Measurements from ENCODE around the gene COX4I2. TPM values are rescaled to one million over a fixed set of nuclear protein-coding genes. Genes with fewer than 3 reads are reported as not detected.

The COX4I2 gene
- total and polyA plus RNA-seq, 4 donors, result 0.35 to 0.81 (median 0.59) TPM; not detected in 1

DNA sequence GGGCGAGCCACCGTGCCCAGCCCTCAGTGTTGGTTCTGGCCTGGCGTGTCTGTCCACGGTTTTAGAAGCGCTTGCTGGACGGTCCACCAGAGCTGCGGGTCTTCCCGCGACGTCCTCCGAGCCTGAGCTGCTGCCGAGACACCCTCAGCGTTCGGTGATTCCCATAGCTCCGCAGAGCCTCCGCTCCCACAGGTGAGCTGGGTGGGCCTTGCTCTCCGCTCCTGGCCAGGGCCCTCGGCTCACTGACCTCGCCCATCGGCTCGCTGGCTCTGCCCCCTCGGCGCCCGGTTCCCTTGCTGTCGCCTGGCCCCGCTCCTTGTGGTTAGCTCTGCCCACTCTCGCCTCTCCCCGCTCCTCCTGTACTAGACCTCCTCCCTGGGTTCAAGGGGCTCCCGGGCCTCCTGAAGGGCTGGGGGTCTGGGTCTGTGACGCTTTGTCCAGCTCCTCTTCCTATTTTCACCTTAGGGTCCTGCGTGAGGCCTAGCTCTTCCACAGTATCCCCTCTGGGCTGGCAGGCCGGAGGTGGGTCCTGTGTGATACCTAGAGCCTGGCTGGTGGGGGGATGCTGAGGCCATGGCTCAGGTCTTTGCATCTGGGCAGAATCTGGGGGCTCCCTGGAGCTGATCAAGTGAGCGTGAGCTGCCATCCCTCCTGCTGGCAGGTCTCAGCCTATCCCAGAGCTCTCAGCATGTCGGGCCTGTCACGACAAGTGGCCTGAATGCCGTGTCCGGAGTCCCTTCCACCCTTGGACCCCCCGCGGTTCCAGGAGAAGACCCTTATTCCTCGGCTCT, 5.0 kb upstream of the COX4I2 start:
- no peak overlapping the region for H3K27ac ChIP-seq (ENCODE audit: low read depth in 1 of 2, low read length in 2 of 2)
- H3K9me3 ChIP-seq (ENCODE audit: control insufficient read depth in 4 of 4, low read length in 3 of 4), result no peaks in the 10 kb centered on the region
- WGBS, result 96% methylated on average over 40 of the region's 40 CpGs
- no peak overlapping the region for H3K4me3 ChIP-seq (ENCODE audit: low read depth in 1 of 3, low read length in 3 of 3)
- H3K4me1 ChIP-seq (ENCODE audit: control insufficient read depth in 4 of 4, insufficient read depth in 4 of 4, low read length in 3 of 4), result peaks cover 0 to 3% (median 0%) of the 10 kb centered on the region in 4 donors
- TF ChIP-seq, protein P1, sequence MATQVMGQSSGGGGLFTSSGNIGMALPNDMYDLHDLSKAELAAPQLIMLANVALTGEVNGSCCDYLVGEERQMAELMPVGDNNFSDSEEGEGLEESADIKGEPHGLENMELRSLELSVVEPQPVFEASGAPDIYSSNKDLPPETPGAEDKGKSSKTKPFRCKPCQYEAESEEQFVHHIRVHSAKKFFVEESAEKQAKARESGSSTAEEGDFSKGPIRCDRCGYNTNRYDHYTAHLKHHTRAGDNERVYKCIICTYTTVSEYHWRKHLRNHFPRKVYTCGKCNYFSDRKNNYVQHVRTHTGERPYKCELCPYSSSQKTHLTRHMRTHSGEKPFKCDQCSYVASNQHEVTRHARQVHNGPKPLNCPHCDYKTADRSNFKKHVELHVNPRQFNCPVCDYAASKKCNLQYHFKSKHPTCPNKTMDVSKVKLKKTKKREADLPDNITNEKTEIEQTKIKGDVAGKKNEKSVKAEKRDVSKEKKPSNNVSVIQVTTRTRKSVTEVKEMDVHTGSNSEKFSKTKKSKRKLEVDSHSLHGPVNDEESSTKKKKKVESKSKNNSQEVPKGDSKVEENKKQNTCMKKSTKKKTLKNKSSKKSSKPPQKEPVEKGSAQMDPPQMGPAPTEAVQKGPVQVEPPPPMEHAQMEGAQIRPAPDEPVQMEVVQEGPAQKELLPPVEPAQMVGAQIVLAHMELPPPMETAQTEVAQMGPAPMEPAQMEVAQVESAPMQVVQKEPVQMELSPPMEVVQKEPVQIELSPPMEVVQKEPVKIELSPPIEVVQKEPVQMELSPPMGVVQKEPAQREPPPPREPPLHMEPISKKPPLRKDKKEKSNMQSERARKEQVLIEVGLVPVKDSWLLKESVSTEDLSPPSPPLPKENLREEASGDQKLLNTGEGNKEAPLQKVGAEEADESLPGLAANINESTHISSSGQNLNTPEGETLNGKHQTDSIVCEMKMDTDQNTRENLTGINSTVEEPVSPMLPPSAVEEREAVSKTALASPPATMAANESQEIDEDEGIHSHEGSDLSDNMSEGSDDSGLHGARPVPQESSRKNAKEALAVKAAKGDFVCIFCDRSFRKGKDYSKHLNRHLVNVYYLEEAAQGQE (IDR thresholded peaks at IDR 0.05), result no peak
- TF ChIP-seq FOXA2 (IDR thresholded peaks at IDR 0.05) (no peak), GABPA (IDR thresholded peaks at IDR 0.05 in 1 of 2, conservative IDR thresholded peaks at IDR 0.05 in 1 of 2) (no peak), RAD21 (IDR thresholded peaks at IDR 0.05) (no peak), JUND (IDR thresholded peaks at IDR 0.05) (no peak), RXRA (IDR thresholded peaks at IDR 0.05) (no peak), HNF4G (IDR thresholded peaks at IDR 0.05) (no peak), NR2F2 (IDR thresholded peaks at IDR 0.05) (no peak)
- TF ChIP-seq, protein P2, sequence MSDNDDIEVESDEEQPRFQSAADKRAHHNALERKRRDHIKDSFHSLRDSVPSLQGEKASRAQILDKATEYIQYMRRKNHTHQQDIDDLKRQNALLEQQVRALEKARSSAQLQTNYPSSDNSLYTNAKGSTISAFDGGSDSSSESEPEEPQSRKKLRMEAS (IDR thresholded peaks at IDR 0.05), result no peak
- TF ChIP-seq, protein P3, sequence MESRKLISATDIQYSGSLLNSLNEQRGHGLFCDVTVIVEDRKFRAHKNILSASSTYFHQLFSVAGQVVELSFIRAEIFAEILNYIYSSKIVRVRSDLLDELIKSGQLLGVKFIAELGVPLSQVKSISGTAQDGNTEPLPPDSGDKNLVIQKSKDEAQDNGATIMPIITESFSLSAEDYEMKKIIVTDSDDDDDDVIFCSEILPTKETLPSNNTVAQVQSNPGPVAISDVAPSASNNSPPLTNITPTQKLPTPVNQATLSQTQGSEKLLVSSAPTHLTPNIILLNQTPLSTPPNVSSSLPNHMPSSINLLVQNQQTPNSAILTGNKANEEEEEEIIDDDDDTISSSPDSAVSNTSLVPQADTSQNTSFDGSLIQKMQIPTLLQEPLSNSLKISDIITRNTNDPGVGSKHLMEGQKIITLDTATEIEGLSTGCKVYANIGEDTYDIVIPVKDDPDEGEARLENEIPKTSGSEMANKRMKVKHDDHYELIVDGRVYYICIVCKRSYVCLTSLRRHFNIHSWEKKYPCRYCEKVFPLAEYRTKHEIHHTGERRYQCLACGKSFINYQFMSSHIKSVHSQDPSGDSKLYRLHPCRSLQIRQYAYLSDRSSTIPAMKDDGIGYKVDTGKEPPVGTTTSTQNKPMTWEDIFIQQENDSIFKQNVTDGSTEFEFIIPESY (IDR thresholded peaks at IDR 0.05), result no peak
- H3K9ac ChIP-seq (ENCODE audit: low read depth in 1 of 2, low read length in 2 of 2), result no peak overlapping the region
- H3K27me3 ChIP-seq (ENCODE audit: control insufficient read depth in 4 of 4, insufficient read depth in 4 of 4, low read length in 3 of 4), result peaks cover 0 to 2% (median 0%) of the 10 kb centered on the region in 4 donors
- DNase-seq (ENCODE audit: low spot score), result no peak
- H3K36me3 ChIP-seq (ENCODE audit: control insufficient read depth in 4 of 4, insufficient read depth in 3 of 4, low read depth in 1 of 4, low read length in 3 of 4), result no peaks in the 10 kb centered on the region

DNA sequence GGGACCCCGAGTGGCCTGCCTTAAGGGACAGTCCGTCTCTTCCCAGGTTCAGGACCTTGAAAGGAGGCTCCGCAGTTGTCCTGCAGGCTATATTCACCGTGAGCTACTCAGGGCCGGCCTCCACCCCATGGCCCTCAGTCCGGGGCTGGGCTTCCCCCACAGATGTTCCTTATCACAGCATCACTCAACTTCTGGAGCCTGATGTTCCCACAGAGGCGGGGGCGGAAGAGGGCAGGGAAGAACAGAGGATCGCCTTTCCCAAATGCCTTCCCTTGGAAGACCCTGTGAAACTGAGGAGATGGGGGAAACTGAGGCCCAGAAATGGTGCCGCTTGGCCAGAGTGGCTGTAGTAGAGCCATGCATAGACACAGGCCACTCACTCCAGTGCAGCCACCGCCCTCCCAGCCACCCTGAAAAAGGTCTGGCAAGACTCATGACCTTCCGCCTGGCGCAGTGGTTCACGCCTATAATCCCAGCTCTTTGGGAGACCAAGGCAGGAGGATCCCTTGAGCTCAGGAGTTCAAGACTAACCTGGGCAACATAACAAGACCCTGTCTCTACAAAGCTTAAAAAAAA, 4.3 kb upstream of the COX4I2 start:
- Histone ChIP-seq H3K27ac (ENCODE audit: low read depth in 1 of 2, low read length in 2 of 2) (no peak overlapping the region), H3K4me1 (ENCODE audit: control insufficient read depth in 4 of 4, insufficient read depth in 4 of 4, low read length in 3 of 4) (peaks cover 0 to 3% (median 0%) of the 10 kb centered on the region in 4 donors), H3K36me3 (ENCODE audit: control insufficient read depth in 4 of 4, insufficient read depth in 3 of 4, low read depth in 1 of 4, low read length in 3 of 4) (no peaks in the 10 kb centered on the region), H3K4me3 (ENCODE audit: low read depth in 1 of 3, low read length in 3 of 3) (no peak overlapping the region), H3K9ac (ENCODE audit: low read depth in 1 of 2, low read length in 2 of 2) (no peak overlapping the region), H3K27me3 (ENCODE audit: control insufficient read depth in 4 of 4, insufficient read depth in 4 of 4, low read length in 3 of 4) (peaks cover 0 to 2% (median 0%) of the 10 kb centered on the region in 4 donors), H3K9me3 (ENCODE audit: control insufficient read depth in 4 of 4, low read length in 3 of 4) (no peaks in the 10 kb centered on the region)
- 90% methylated on average over 14 of the region's 14 CpGs for WGBS
- DNase-seq (ENCODE audit: low spot score), result no peak
- no peak for TF ChIP-seq FOXA2 (IDR thresholded peaks at IDR 0.05)
- no peak for TF ChIP-seq TAF1 (conservative IDR thresholded peaks at IDR 0.05)
- TF ChIP-seq HNF4G (IDR thresholded peaks at IDR 0.05), result no peak
- TF ChIP-seq NR2F2 (IDR thresholded peaks at IDR 0.05), result no peak
- TF ChIP-seq HNF4A (conservative IDR thresholded peaks at IDR 0.05), result no peak
- no peak for TF ChIP-seq EGR1 (IDR thresholded peaks at IDR 0.05; ENCODE audit: low read depth in 2 of 2)
- TF ChIP-seq YY1 (IDR thresholded peaks at IDR 0.05), result no peak
- TF ChIP-seq, protein P4, sequence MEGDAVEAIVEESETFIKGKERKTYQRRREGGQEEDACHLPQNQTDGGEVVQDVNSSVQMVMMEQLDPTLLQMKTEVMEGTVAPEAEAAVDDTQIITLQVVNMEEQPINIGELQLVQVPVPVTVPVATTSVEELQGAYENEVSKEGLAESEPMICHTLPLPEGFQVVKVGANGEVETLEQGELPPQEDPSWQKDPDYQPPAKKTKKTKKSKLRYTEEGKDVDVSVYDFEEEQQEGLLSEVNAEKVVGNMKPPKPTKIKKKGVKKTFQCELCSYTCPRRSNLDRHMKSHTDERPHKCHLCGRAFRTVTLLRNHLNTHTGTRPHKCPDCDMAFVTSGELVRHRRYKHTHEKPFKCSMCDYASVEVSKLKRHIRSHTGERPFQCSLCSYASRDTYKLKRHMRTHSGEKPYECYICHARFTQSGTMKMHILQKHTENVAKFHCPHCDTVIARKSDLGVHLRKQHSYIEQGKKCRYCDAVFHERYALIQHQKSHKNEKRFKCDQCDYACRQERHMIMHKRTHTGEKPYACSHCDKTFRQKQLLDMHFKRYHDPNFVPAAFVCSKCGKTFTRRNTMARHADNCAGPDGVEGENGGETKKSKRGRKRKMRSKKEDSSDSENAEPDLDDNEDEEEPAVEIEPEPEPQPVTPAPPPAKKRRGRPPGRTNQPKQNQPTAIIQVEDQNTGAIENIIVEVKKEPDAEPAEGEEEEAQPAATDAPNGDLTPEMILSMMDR (IDR thresholded peaks at IDR 0.05; ENCODE audit: low read depth, low read length, missing input control), result no peak
- no peak for TF ChIP-seq RXRA (IDR thresholded peaks at IDR 0.05)
- TF ChIP-seq, protein P1 (IDR thresholded peaks at IDR 0.05), result no peak
- TF ChIP-seq, protein P2 (IDR thresholded peaks at IDR 0.05), result no peak
- TF ChIP-seq GABPA (IDR thresholded peaks at IDR 0.05 in 1 of 2, conservative IDR thresholded peaks at IDR 0.05 in 1 of 2), result no peak
- TF ChIP-seq, protein P3 (IDR thresholded peaks at IDR 0.05), result no peak
- no peak for TF ChIP-seq RAD21 (IDR thresholded peaks at IDR 0.05)

All from liver (tissue), 9 donors.